Measurements from ENCODE around the gene INVS.
A peak's percentile ranks its signal among the peaks of the same experiment; 100 is the strongest.
"Not testable (repeated sequence)": the region's sequence is repeated elsewhere in the genome, so short reads cannot be mapped to it uniquely, and the experiment has no call there.

INVS gene

DNA sequence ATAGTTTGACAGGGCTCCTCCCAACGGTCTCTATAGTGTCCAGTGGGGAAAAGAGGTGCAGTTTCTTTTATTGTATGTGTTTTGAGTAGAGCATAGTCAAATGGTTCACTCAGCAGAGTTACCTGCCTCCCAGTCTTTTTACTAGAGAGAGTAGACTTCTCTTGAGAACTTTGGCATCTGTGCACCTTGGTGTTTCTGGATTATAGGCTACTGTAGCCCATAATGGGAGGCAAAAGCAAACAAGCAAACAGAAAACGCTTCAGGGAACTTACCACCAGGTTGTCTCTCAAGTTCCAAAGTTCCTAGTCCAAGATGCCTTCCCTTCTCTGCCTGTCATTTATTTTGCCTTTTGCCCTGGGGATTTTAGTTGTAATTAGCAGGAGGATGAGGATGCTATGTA lies 26.2 kb downstream of the INVS start:
- FAIRE-seq (no peak), DNase-seq (ENCODE audit: low spot score) (no peak)

DNA sequence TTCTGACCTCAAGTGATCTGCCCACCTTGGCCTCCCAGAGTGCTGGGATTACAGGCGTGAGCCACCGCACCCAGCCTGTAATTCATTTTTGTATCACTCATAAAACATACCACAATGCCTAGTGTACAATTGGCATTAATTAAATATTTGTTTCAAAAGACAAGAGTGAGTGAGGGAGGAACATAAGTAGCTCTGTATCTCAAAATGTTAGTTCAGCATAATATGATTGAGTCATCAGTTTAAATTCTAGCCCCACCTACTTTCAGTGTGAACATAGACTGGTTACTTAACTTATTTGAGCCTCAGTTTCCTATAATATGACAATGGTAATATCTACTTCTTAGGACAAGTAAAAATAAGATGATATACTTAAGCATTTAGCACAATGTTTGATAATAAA lies 26.9 kb downstream of the INVS start:
- no peak for FAIRE-seq
- DNase-seq (ENCODE audit: low spot score): no peak

DNA sequence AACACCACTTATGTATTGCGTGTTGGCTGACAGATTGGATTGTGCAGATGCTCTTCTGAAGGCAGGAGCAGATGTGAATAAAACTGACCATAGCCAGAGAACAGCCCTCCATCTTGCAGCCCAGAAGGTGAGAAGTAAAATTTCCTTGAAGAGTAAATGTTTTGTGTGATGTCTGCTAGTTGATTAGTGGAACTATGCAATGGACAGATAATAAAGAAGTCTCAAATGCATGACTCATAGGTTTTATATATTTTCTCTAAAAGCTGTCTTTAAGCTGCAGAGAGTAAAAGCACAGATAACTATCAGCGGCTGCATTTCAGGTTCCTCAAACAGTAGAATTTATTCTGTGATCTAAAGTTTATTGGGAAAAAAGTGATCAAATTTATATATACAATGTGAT lies 27.4 kb downstream of the INVS start:
- DNase-seq (ENCODE audit: low spot score) (no peak), FAIRE-seq (no peak)

DNA sequence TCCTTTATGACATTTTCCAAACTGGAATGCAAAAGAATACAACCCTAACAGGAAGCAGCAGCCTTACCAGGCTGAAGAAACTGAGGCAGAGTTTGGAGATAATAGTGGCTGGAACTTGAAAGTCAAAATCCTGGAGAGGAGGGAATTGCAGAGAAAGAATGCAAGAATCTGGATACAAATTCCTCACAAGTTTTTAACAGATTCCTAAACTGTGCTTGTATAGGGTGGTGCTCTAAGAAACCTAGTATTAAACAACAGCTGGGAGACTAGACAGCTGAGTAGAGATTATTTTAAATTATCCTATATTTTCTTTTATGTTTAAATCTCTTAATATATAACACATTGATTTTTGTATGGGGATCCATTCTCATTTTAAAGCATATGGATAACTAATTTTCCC lies 30.7 kb downstream of the INVS start:
- DNase-seq (ENCODE audit: low spot score) (no peak), FAIRE-seq (no peak)

- FAIRE-seq: no peak
- DNase-seq (ENCODE audit: low spot score): no peak
These were observed 32.2 kb downstream of the INVS start for GRCh38 chr9:100131216-100131615.

- DNase-seq (ENCODE audit: low spot score) (no peak), FAIRE-seq (no peak)
These were observed 32.9 kb downstream of the INVS start for GRCh38 chr9:100131875-100132430.

- FAIRE-seq: no peak
- DNase-seq (ENCODE audit: low spot score): no peak
These were observed 35.7 kb downstream of the INVS start for GRCh38 chr9:100134731-100135130.

DNA sequence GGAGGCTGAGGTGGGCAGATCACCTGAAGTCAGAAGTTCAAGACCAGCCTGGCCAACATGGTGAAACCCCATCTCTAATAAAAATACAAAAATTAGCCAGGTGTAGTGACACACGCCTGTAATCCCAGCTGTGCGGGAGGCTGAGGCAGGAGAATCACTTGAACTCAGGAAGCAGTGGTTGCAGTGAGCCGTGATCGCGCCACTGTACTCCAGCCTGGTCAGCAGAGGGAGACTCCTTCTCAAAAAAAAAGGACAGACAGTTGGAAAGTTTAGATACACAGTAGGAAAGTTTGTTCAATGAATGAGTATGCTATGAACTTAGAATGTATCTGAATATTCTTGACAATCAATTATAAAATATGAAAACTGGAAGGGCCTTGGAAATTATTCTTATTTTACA lies 37.8 kb downstream of the INVS start:
- not testable (repeated sequence) for FAIRE-seq; DNase-seq (ENCODE audit: low spot score)

- FAIRE-seq; DNase-seq (ENCODE audit: low spot score): not testable (repeated sequence)
These were observed 41.3 kb downstream of the INVS start for GRCh38 chr9:100140303-100140702.

GRCh38 chr9:100141862-100142261 lies 42.8 kb downstream of the INVS start:
- not testable (repeated sequence) for DNase-seq (ENCODE audit: low spot score); FAIRE-seq

DNA sequence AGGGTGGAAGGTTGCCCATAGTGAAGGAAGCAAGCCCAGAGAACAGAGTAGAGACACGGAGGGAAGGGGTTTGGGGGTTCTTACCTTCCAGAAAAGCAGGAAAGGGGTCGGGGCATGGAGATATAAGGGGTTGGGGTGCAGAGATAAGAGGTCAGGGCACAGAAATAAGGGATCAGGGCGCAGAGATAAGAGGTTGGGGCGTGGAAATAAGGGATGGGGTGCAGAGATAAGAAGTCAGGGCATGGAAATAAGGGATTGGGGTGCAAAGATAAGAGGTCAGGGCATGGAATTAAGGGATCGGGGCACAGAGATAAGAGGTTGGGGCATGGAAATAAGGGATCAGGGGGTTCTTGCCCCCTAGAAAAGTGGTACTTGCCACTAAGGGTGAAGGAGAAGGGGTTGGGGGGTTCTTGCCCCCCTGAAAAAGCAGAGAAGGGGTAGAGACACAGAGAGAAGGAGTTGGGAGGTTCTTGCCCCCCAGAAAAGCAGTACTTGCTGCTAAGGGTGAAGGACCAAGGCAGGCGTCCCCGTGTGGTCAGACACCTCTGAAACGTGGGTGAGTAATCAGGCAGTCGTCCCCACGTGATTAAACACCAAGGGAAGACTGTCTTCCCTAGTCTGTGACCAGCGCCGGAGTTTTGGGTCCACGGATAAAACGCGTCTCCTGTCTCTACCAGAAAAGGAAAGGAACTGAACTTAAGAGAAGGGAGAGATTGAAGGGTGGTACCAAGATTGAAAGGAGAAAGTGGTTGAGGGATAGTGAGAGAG lies 46.3 kb downstream of the INVS start:
- not testable (repeated sequence) for DNase-seq (ENCODE audit: low spot score); FAIRE-seq

DNA sequence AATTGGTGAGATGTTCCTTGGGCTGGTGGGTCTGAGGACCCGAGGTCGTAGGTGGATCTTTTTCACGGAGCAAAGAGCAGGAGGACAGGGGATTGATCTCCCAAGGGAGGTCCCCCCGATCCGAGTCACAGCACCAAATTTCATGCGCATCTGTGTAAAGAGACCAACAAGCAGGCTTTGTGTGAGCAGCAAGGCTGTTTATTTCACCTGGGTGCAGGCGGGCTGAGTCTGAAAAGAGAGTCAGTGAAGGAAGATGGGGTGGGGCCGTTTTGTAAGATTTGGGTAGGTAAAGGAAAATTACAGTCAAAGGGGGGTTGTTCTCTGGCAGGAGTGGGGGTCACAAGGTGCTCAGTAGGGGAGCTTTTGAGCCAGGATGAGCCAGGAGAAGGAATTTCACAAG lies 46.9 kb downstream of the INVS start:
- FAIRE-seq; DNase-seq (ENCODE audit: low spot score): not testable (repeated sequence)

DNA sequence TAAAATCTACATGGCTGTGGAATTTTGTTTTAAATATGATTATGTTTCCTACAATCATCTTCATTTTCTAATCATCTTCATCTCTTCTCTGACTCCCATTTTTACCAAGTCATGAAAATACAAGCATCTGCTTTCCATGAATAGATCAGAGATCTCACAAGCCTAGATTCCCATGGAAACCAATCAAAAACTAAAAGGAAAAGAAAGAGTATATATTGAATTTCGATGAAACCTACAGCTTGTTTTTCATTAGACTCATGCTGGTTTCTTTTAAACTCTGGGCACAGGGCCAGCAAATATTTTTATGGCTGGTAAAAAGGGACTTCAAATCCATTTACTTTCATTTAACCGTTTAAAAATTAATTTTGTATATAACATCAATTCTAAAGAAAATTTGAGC lies 51.2 kb downstream of the INVS start:
- DNase-seq (ENCODE audit: low spot score) (no peak), FAIRE-seq (no peak)

- DNase-seq (ENCODE audit: low spot score) (peak; percentile 80), FAIRE-seq (peak; percentile 97)
These were observed 61.0 kb downstream of the INVS start for GRCh38 chr9:100160021-100160420.

DNA sequence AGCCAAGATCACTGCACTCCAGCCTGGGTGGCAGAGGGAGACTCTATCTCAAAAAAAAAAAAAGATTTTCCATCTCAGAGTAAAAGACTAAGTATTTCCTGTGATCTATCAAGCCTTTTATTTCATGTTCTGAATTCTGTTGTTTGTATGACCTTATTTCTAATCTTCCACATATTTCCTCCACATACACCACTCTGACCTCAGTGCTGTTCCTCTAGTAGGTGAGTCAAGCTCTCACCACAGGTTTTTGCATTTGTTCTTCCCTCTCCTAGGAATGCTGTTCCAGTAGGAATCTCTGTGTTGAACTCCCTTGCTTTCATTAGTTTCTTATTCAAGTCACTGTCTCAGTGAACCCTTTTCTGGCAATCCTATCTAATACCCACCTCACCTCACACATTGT lies 68.1 kb downstream of the INVS start:
- no peak for DNase-seq (ENCODE audit: low spot score)
- no peak for FAIRE-seq

DNA sequence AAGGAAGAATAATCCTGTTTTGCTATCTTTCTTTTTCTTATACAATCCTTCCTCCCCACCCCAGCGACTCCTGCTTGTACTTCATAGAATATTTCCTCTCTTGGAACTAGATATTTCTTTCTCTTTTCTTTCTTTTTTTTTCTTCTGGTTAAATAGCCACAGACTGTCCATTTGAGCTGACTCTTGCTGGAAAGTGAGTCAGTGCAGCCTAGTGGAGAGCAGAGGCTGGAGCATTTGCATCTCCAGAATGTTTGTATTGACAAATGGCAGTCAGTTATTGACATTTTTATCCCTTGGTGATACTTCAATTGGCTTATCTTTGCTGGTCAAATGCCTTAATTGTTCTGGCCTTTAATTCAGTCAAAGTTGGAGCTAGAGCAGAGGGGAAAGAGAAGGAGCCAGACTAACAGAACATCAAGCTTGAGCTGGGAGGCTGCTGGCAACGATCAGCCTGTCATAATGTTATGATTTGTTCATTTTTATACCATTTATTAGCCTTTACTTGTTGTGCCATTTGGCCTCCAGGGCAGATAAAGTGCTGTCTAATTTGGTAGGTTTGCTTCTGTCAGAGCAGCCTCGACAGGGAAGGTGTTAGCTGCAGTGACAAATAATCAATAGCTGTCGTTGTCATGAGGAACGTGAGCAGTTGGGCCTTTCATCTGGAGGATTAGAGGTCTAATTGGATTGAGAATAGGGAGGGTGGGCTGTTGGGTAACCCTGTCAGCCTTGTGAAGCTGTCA lies 69.0 kb downstream of the INVS start:
- DNase-seq (ENCODE audit: low spot score) (no peak), FAIRE-seq (no peak)

DNA sequence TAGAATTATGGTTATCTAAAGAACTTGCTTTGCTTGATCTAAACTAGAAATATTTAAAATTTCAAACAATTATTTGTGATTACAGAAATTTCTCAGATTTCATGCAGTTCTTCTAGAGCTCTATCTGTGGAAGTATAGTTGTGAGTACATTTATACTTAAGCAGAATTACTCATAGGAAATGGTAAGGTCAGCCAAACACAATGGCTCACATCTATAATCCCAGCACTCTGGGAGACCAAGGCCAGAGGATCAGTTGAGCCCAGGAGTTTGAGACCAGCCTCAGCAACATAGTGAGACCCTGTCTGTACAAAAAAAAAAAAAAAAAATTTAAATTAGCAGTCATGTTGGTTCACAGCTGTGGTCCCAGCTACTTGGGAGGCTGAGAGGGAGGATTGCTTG lies 71.0 kb downstream of the INVS start:
- FAIRE-seq (no peak), DNase-seq (ENCODE audit: low spot score) (no peak)

DNA sequence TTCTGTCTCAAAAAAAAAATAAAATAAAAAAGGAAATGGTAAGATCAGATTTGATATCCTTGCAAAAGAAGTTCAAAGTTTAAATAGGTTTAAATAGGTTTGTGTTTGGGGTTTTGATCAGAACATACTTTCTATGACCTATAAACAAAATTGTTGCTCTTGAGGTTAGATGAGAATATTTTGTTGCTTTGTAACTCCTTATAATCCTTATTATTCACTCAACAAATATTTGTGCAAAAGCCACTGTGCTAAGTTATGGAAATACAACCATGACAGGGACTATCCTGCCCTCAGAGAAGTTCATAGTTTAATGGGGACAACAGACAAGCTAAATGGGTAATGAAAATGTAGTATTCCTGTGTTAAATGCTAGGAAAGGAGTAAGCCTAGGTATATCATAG lies 71.5 kb downstream of the INVS start:
- no peak for FAIRE-seq
- DNase-seq (ENCODE audit: low spot score): no peak

DNA sequence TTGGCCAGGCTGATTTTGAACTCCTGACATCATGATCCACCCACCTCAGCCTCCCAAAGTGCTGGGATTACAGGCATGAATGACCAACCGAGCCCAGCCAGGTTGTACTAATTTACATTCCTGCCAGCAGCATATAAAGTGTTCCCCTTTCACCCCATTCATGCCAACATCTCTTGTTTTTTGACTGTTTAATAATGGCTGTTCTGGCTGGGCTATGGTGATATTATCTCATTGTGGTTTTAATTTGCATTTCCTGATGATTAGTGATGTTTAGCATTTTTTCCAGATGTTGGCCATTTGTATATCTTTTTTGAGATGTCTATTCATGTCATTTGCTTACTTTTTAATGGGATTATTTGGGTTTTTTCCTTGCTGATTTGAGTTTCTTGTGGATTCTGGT lies 87.3 kb downstream of the INVS start:
- DNase-seq (ENCODE audit: low spot score) (no peak), FAIRE-seq (no peak)

- no peak for FAIRE-seq
- DNase-seq (ENCODE audit: low spot score): no peak
These were observed 91.3 kb downstream of the INVS start for GRCh38 chr9:100190339-100190738.

DNA sequence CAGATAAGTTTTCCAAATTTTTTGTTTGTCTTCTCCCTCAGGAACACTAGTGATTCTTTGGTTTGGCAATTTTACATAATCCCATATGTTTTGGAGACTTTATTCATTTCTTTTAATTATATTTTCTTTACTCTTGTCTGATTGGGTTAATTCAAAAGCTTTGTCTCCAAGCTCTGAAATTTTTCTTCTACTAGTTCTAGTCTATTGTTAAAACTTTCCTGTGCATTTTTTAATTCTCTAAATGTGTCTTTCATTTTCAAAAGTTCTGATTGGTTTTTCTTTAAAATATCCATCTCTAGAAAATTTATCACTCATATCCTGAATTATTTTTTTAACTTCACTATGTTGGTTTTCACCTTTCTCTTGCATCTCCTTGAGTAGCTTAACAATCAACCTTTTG lies 92.2 kb downstream of the INVS start:
- no peak for FAIRE-seq

DNA sequence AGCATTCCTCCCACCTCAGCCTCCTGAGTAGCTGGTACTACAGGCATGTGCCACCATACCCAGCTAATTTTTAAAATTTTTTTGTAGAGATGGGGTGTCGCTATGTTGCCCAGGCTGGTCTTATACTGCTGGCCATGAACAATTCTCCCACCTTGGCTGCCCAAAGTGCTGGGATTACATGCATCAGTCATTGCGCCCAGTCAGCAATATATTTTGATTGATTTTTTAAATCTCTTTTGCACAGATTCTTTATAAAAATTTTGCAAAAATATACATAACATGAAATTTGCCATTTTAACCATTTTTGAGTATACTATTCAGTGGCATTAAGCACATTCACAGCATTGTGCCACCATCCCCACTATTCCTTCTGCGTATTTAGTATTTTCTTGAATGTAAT lies 94.0 kb downstream of the INVS start:
- no peak for FAIRE-seq
- no peak for DNase-seq (ENCODE audit: low spot score)

More for the DNA sequence above, 92.2 kb downstream of the INVS start:
- no peak for DNase-seq (ENCODE audit: low spot score)

- FAIRE-seq: no peak
These were observed 97.2 kb downstream of the INVS start for GRCh38 chr9:100196215-100196614.

More at GRCh38 chr9:100196215-100196614, 97.2 kb downstream of the INVS start:
- no peak for DNase-seq (ENCODE audit: low spot score)

Measured in RCC 7860 (cell line).